ENCODE data around the gene SRSF6.

The SRSF6 gene

DNA sequence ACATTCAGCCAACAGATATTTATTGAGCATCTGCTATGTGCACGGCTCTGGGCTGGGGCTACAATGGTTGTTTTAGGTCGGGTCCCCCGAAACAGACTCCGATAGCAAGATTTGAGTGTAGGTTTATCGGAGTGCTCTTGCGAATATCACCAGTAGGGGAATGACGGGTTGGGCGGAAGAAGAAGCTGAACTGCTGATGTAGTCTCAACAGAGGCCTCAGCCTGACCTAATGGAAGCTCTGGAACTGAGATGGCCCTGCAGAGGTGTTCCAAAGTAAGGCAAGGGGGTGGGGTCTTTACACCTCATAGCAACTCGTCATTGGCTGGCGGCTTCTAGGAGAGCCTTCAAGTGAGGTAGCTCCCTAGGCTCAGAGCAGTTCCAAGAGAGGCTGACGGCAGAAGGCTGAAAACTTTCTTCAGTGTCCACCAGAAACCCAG, 50.9 kb downstream of the SRSF6 start:
- Histone ChIP-seq H3K36me3 (ENCODE audit: low read length) (no peaks in the 10 kb centered on the region), H3K9ac (ENCODE audit: low read length) (no peak overlapping the region), H3K4me2 (ENCODE audit: low read depth, low read length, poor library complexity, severe bottlenecking) (no peak overlapping the region), H3K27me3 (ENCODE audit: low read length) (no peaks in the 10 kb centered on the region), H2AFZ (ENCODE audit: low read depth, low read length, severe bottlenecking) (no peak overlapping the region), H3K79me2 (ENCODE audit: insufficient read depth, low read length) (no peaks in the 10 kb centered on the region), H3F3A (ENCODE audit: insufficient read depth) (no peaks in the 10 kb centered on the region), H4K20me1 (ENCODE audit: low read depth, low read length) (no peaks in the 10 kb centered on the region), H3K27ac (ENCODE audit: low read depth, low read length) (no peak overlapping the region), H3K9me3 (ENCODE audit: insufficient read depth, low read length) (no peaks in the 10 kb centered on the region), H3K9me2 (replicated peaks; ENCODE audit: insufficient read depth, low read length) (no peaks in the 10 kb centered on the region), H3K4me3 (ENCODE audit: insufficient read depth, low read length, poor library complexity, severe bottlenecking) (no peak overlapping the region)
- TF ChIP-seq EZH2phosphoT487 (conservative IDR thresholded peaks at IDR 0.05; ENCODE audit: low read length), result no peak
- TF ChIP-seq, protein P1, sequence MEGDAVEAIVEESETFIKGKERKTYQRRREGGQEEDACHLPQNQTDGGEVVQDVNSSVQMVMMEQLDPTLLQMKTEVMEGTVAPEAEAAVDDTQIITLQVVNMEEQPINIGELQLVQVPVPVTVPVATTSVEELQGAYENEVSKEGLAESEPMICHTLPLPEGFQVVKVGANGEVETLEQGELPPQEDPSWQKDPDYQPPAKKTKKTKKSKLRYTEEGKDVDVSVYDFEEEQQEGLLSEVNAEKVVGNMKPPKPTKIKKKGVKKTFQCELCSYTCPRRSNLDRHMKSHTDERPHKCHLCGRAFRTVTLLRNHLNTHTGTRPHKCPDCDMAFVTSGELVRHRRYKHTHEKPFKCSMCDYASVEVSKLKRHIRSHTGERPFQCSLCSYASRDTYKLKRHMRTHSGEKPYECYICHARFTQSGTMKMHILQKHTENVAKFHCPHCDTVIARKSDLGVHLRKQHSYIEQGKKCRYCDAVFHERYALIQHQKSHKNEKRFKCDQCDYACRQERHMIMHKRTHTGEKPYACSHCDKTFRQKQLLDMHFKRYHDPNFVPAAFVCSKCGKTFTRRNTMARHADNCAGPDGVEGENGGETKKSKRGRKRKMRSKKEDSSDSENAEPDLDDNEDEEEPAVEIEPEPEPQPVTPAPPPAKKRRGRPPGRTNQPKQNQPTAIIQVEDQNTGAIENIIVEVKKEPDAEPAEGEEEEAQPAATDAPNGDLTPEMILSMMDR (IDR thresholded peaks at IDR 0.05; ENCODE audit: insufficient read depth, low read length, poor library complexity, severe bottlenecking), result no peak

DNA sequence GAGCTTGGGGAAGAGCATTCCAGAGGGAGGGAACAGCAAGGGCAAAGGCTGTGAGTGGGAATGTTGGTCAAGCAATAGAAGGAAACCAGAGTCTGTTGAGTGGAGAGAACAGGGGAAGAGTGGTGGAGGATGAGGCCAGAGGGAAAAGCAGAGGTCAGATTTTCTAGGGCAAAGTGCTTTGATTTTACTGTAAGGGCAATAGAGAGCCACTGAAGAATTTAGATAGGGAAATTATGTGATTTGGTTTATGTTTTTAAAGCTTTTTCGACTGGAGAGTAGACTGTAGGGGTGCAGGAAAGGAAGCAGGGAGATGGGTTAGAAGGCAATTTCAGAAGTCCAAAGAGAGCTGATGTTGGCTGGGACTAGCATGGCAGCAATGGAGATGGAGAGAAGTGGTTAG, 54.2 kb downstream of the SRSF6 start:
- Histone ChIP-seq H3K27me3 (ENCODE audit: low read length) (no peaks in the 10 kb centered on the region), H3K27ac (ENCODE audit: low read depth, low read length) (no peak overlapping the region), H4K20me1 (ENCODE audit: low read depth, low read length) (no peaks in the 10 kb centered on the region), H2AFZ (ENCODE audit: low read depth, low read length, severe bottlenecking) (no peak overlapping the region), H3K9ac (ENCODE audit: low read length) (no peak overlapping the region), H3K9me3 (ENCODE audit: insufficient read depth, low read length) (no peaks in the 10 kb centered on the region), H3K9me2 (replicated peaks; ENCODE audit: insufficient read depth, low read length) (no peaks in the 10 kb centered on the region), H3K4me2 (ENCODE audit: low read depth, low read length, poor library complexity, severe bottlenecking) (no peak overlapping the region), H3K79me2 (ENCODE audit: insufficient read depth, low read length) (no peaks in the 10 kb centered on the region), H3K36me3 (ENCODE audit: low read length) (no peaks in the 10 kb centered on the region), H3F3A (ENCODE audit: insufficient read depth) (no peaks in the 10 kb centered on the region), H3K4me3 (ENCODE audit: insufficient read depth, low read length, poor library complexity, severe bottlenecking) (no peak overlapping the region)
- TF ChIP-seq, protein P1 (IDR thresholded peaks at IDR 0.05; ENCODE audit: insufficient read depth, low read length, poor library complexity, severe bottlenecking), result no peak
- no peak for TF ChIP-seq EZH2phosphoT487 (conservative IDR thresholded peaks at IDR 0.05; ENCODE audit: low read length)

DNA sequence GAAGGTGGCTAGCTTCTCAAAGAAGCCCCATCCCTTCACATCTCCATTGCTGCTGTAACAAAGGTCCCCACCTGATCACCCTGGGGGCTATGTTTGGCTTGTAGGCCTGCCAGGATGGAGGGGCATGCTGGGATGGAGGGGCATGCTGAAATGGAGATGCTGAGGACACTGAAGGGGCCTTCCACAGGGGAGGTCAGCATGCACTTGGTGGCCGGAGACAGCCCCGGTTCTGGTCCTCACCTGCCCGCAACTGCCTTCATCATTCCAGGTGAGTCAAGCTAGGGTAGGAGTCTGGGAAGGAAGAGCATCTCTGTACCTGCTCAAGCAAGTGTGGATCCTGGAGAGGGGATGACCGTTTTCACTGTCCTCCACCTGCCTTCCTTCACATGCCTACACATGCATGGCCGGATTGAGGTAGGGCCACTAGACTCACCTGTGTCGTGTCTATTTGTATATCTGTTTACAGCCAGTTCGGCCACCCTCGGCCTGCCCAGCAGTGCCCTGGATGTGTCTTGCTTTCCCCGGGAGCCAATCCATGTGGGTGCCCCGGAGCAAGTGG, 55.8 kb downstream of the SRSF6 start:
- peak overlapping the region; percentile 46 for H3K9ac ChIP-seq (ENCODE audit: low read length)
- H3K4me2 ChIP-seq (ENCODE audit: low read depth, low read length, poor library complexity, severe bottlenecking), result peak overlapping the region; percentile 34
- H3K9me2 ChIP-seq (replicated peaks; ENCODE audit: insufficient read depth, low read length), result no peaks in the 10 kb centered on the region
- H3K27me3 ChIP-seq (ENCODE audit: low read length), result no peaks in the 10 kb centered on the region
- H3K4me3 ChIP-seq (ENCODE audit: insufficient read depth, low read length, poor library complexity, severe bottlenecking), result peak overlapping the region; percentile 40
- TF ChIP-seq, protein P1 (IDR thresholded peaks at IDR 0.05; ENCODE audit: insufficient read depth, low read length, poor library complexity, severe bottlenecking), result no peak
- TF ChIP-seq EZH2phosphoT487 (conservative IDR thresholded peaks at IDR 0.05; ENCODE audit: low read length), result no peak
- H3K27ac ChIP-seq (ENCODE audit: low read depth, low read length), result no peak overlapping the region
- no peak overlapping the region for H2AFZ ChIP-seq (ENCODE audit: low read depth, low read length, severe bottlenecking)
- no peaks in the 10 kb centered on the region for H3K79me2 ChIP-seq (ENCODE audit: insufficient read depth, low read length)
- no peaks in the 10 kb centered on the region for H3F3A ChIP-seq (ENCODE audit: insufficient read depth)
- H4K20me1 ChIP-seq (ENCODE audit: low read depth, low read length), result no peaks in the 10 kb centered on the region
- H3K9me3 ChIP-seq (ENCODE audit: insufficient read depth, low read length), result no peaks in the 10 kb centered on the region
- H3K36me3 ChIP-seq (ENCODE audit: low read length), result no peaks in the 10 kb centered on the region
